SU-DHL-6 (cell line): ENCODE data around the gene ZIC1.

Source experiments
- H2AFZ ChIP-seq: fragments of 200-600 bp; sonication (generic); 2 replicates; pipeline ENCODE4 v1.6.1; 2014; ENCODE audit warnings: low read depth, mild to moderate bottlenecking, moderate library complexity, mixed read lengths, antibody characterized with exemption, low read length; ENCODE audit not compliant: severe bottlenecking
- H3F3A ChIP-seq: fragments of 200-600 bp; shearing (Covaris generic); 2 replicates; pipeline ENCODE4 v1.6.0; 2016; ENCODE audit warnings: antibody characterized with exemption, mild to moderate bottlenecking; ENCODE audit not compliant: insufficient read depth
- H3K27ac ChIP-seq: fragments of 200-600 bp; sonication (generic); 2 replicates; pipeline ENCODE4 v1.5.1; 2016; ENCODE audit warnings: low read depth, mild to moderate bottlenecking, low read length, moderate library complexity, mixed read lengths
- H3K27me3 ChIP-seq: fragments of 200-600 bp; sonication (generic), shearing (Covaris generic); 2 replicates; pipeline ENCODE4 v1.6.0; 2014; ENCODE audit warnings: mild to moderate bottlenecking, low read length
- H3K36me3 ChIP-seq: fragments of 200-600 bp; sonication (generic); 2 replicates; pipeline ENCODE4 v1.6.1; 2014; ENCODE audit warnings: mild to moderate bottlenecking, low read length, mixed read lengths
- H3K4me2 ChIP-seq: fragments of 300-600, 200-600 bp; shearing (Covaris generic), sonication (generic); 2 replicates; pipeline ENCODE4 v1.6.0; 2014; ENCODE audit warnings: low read length, low read depth, mild to moderate bottlenecking; ENCODE audit not compliant: poor library complexity, severe bottlenecking
- H3K4me3 ChIP-seq: fragments of 200-600 bp; sonication (generic); 2 replicates; pipeline ENCODE4 v1.5.1; 2014; ENCODE audit warnings: antibody characterized with exemption, low read length, mild to moderate bottlenecking, mixed read lengths; ENCODE audit not compliant: insufficient read depth, poor library complexity, severe bottlenecking
- H3K79me2 ChIP-seq: fragments of 200-600 bp; sonication (generic); 2 replicates; pipeline ENCODE4 v1.6.1; 2014; ENCODE audit warnings: mild to moderate bottlenecking, low read length, moderate library complexity; ENCODE audit not compliant: insufficient read depth
- H3K9ac ChIP-seq: fragments of 200-600 bp; sonication (generic); 2 replicates; pipeline ENCODE4 v1.7.0; 2014; ENCODE audit warnings: mild to moderate bottlenecking, low read length
- H3K9me2 ChIP-seq: fragments of 200-600 bp; sonication (generic); replicated peaks from 2 replicates; pipeline ENCODE4 v1.6.1; 2014; ENCODE audit warnings: low read length; ENCODE audit not compliant: insufficient read depth
- H3K9me3 ChIP-seq: fragments of 200-600 bp; sonication (generic); 2 replicates; pipeline ENCODE4 v1.6.1; 2014; ENCODE audit warnings: low read length, mixed read lengths; ENCODE audit not compliant: insufficient read depth
- H4K20me1 ChIP-seq: fragments of 200-600 bp; sonication (generic); 2 replicates; pipeline ENCODE4 v1.6.1; 2014; ENCODE audit warnings: low read depth, mild to moderate bottlenecking, antibody characterized with exemption, low read length, moderate library complexity, mixed read lengths
- CTCF ChIP-seq: fragments of 200-600 bp; sonication (generic); IDR thresholded peaks from one replicate; pipeline ENCODE4 v1.5.1; 2017; ENCODE audit warnings: antibody characterized with exemption, mild to moderate bottlenecking, low read length, moderate library complexity; ENCODE audit not compliant: insufficient read depth, poor library complexity, severe bottlenecking
- EZH2phosphoT487 ChIP-seq: fragments of 200-600 bp; sonication (generic), shearing (Covaris generic); conservative IDR thresholded peaks from 2 replicates; pipeline ENCODE4 v1.6.1; 2018; ENCODE audit warnings: mild to moderate bottlenecking, antibody characterized with exemption, low read length, moderate library complexity, mixed read lengths

The ZIC1 gene

GRCh38 chr3:147411238-147411814, 2.2 kb downstream of the ZIC1 start:
- Histone ChIP-seq H3K27ac (no peak overlapping the region), H3K9me2 (no peaks in the 10 kb centered on the region), H3K27me3 (no peaks in the 10 kb centered on the region), H3K4me2 (no peak overlapping the region), H2AFZ (no peak overlapping the region), H3K36me3 (no peaks in the 10 kb centered on the region), H3K9me3 (no peaks in the 10 kb centered on the region), H3F3A (no peaks in the 10 kb centered on the region), H3K9ac (no peak overlapping the region), H3K4me3 (no peak overlapping the region), H3K79me2 (no peaks in the 10 kb centered on the region), H4K20me1 (no peaks in the 10 kb centered on the region)
- TF ChIP-seq EZH2phosphoT487 (no peak), CTCF (no peak)

- Histone ChIP-seq H3K27ac (no peak overlapping the region), H3F3A (no peaks in the 10 kb centered on the region), H3K27me3 (no peaks in the 10 kb centered on the region), H3K79me2 (no peaks in the 10 kb centered on the region), H4K20me1 (no peaks in the 10 kb centered on the region), H3K9ac (no peak overlapping the region), H3K36me3 (no peaks in the 10 kb centered on the region), H3K9me2 (no peaks in the 10 kb centered on the region), H3K9me3 (no peaks in the 10 kb centered on the region), H3K4me3 (no peak overlapping the region), H3K4me2 (no peak overlapping the region), H2AFZ (no peak overlapping the region)
- TF ChIP-seq EZH2phosphoT487 = no peak
- TF ChIP-seq CTCF = no peak
Observed at GRCh38 chr3:147411815-147412241, 2.7 kb downstream of the ZIC1 start.

- no peaks in the 10 kb centered on the region for H3K36me3 ChIP-seq
- no peak overlapping the region for H3K4me2 ChIP-seq
- no peak overlapping the region for H3K4me3 ChIP-seq
- H3K9me2 ChIP-seq = no peaks in the 10 kb centered on the region
- H3K27ac ChIP-seq = no peak overlapping the region
- no peak overlapping the region for H3K9ac ChIP-seq
- TF ChIP-seq CTCF (no peak), EZH2phosphoT487 (no peak)
- H4K20me1 ChIP-seq = no peaks in the 10 kb centered on the region
- H3K27me3 ChIP-seq = no peaks in the 10 kb centered on the region
- H2AFZ ChIP-seq = no peak overlapping the region
- H3F3A ChIP-seq = no peaks in the 10 kb centered on the region
- no peaks in the 10 kb centered on the region for H3K79me2 ChIP-seq
- H3K9me3 ChIP-seq = no peaks in the 10 kb centered on the region
Observed at GRCh38 chr3:147412261-147412916, 3.2 kb downstream of the ZIC1 start.
